Smooth muscle cell (in vitro differentiated cells): ENCODE measurements around the gene EIF2A. TPM values are rescaled to one million over a fixed set of nuclear protein-coding genes. Genes with fewer than 3 reads are reported as not detected.

Experiments used
- DNase-seq: peaks from one replicate; lab custom pipeline; 2025; ENCODE audit not compliant: unreplicated experiment; lab: John Stamatoyannopoulos, UW
- H2AFZ ChIP-seq: fragments of 200-600 bp; sonication (generic); 2 replicates; pipeline ENCODE4 v1.6.0; 2016; ENCODE audit warnings: antibody characterized with exemption, low read depth, mild to moderate bottlenecking
- H3F3A ChIP-seq: fragments of 200-600 bp; sonication (generic); 2 replicates; pipeline ENCODE4 v1.6.0; 2017; ENCODE audit warnings: antibody characterized with exemption, low read depth
- H3K27ac ChIP-seq: fragments of 200-600 bp; sonication (generic); 2 replicates; pipeline ENCODE4 v1.5.1; 2016; ENCODE audit warnings: low read depth, mild to moderate bottlenecking
- H3K27me3 ChIP-seq: fragments of 200-600 bp; sonication (generic); 2 replicates; pipeline ENCODE4 v1.6.1; 2016; ENCODE audit warnings: low read depth, mild to moderate bottlenecking
- H3K36me3 ChIP-seq: fragments of 200-600 bp; sonication (generic); 2 replicates; pipeline ENCODE4 v1.5.1; 2016; ENCODE audit warnings: low read depth
- H3K4me1 ChIP-seq: fragments of 200-600 bp; sonication (generic); 2 replicates; pipeline ENCODE4 v1.5.1; 2016; ENCODE audit warnings: low read depth
- H3K4me2 ChIP-seq: fragments of 200-600 bp; sonication (generic); 2 replicates; pipeline ENCODE4 v1.6.0; 2016; ENCODE audit warnings: mild to moderate bottlenecking
- H3K4me3 ChIP-seq: fragments of 200-600 bp; sonication (generic); 2 replicates; pipeline ENCODE4 v1.5.1; 2016; ENCODE audit warnings: mild to moderate bottlenecking
- H3K79me2 ChIP-seq: fragments of 200-600 bp; sonication (generic); 2 replicates; pipeline ENCODE4 v1.6.0; 2016; ENCODE audit warnings: low read depth, mild to moderate bottlenecking
- H3K9ac ChIP-seq: fragments of 200-600 bp; sonication (generic); 2 replicates; pipeline ENCODE4 v1.6.0; 2016; ENCODE audit warnings: low read depth
- H3K9me3 ChIP-seq: fragments of 200-600 bp; sonication (generic); replicated peaks from 2 replicates; pipeline ENCODE4 v1.5.1; 2016; ENCODE audit warnings: low read depth
- H4K20me1 ChIP-seq: fragments of 200-600 bp; sonication (generic); 2 replicates; pipeline ENCODE4 v1.6.0; 2016; ENCODE audit warnings: low read depth
- WGBS: methylation state at CpG from one replicate; pipeline ENCODE4 v1.1.7; 2016; ENCODE audit warnings: low lambda C conversion rate; 5-methylcytosine and 5-hydroxymethylcytosine counted together
- polyA plus RNA-seq: library from polyadenylated mRNA; unstranded; fragments of >200 nt; fragmentation: Nextera tagmentation; extraction: Ambion mirVana; gene quantifications from 2 replicates; pipeline ENCODE4 v1.2.1, GENCODE V29; 2016
- total RNA-seq: library from RNA; depleted of rRNA; stranded (reverse); fragments of >200 nt; gene quantifications from 2 replicates; pipeline ENCODE4 v1.2.3, GENCODE V29; 2014
- TF ChIP-seq, protein P1 (sequence below): fragments of 200-600 bp; sonication (generic); IDR thresholded peaks from 2 replicates; pipeline ENCODE4 v1.5.1; 2017; ENCODE audit warnings: borderline replicate concordance, mild to moderate bottlenecking, antibody characterized with exemption; ENCODE audit not compliant: insufficient read depth, poor library complexity, severe bottlenecking

EIF2A gene
- total and polyA plus RNA-seq, 2 experiments from 2014 or later, result 34.0 to 166 TPM

DNA sequence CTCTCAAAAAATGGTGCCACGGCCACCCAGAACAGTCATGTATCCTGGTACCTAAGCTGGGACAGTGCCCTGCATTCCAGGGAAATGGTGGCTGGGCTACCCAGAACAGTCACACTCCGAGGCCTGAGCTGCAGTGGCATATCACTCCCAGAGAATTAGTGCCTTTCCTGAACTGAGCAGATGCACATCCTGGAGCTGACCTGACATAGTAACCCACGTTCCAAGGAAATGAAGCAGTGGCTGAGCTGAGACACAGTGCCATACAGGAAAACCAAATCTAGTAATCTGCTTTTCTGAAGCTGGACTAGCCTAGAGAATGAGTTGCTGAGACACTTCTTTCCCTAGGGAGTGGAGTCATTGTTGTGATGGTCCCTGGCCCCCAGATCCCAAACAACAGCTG lies 42.1 kb upstream of the EIF2A start:
- 92% methylated on average over 3 of the region's 3 CpGs for WGBS
- Histone ChIP-seq H4K20me1 (no peaks in the 10 kb centered on the region), H2AFZ (no peak overlapping the region), H3K9me3 (no peaks in the 10 kb centered on the region), H3K4me3 (no peak overlapping the region), H3K9ac (no peak overlapping the region), H3K27me3 (no peaks in the 10 kb centered on the region), H3K36me3 (no peaks in the 10 kb centered on the region), H3K79me2 (no peaks in the 10 kb centered on the region), H3K4me2 (no peak overlapping the region), H3K4me1 (no peaks in the 10 kb centered on the region), H3F3A (no peaks in the 10 kb centered on the region), H3K27ac (no peak overlapping the region)
- DNase-seq, result no peak
- TF ChIP-seq, protein P1, sequence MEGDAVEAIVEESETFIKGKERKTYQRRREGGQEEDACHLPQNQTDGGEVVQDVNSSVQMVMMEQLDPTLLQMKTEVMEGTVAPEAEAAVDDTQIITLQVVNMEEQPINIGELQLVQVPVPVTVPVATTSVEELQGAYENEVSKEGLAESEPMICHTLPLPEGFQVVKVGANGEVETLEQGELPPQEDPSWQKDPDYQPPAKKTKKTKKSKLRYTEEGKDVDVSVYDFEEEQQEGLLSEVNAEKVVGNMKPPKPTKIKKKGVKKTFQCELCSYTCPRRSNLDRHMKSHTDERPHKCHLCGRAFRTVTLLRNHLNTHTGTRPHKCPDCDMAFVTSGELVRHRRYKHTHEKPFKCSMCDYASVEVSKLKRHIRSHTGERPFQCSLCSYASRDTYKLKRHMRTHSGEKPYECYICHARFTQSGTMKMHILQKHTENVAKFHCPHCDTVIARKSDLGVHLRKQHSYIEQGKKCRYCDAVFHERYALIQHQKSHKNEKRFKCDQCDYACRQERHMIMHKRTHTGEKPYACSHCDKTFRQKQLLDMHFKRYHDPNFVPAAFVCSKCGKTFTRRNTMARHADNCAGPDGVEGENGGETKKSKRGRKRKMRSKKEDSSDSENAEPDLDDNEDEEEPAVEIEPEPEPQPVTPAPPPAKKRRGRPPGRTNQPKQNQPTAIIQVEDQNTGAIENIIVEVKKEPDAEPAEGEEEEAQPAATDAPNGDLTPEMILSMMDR, result no peak

DNA sequence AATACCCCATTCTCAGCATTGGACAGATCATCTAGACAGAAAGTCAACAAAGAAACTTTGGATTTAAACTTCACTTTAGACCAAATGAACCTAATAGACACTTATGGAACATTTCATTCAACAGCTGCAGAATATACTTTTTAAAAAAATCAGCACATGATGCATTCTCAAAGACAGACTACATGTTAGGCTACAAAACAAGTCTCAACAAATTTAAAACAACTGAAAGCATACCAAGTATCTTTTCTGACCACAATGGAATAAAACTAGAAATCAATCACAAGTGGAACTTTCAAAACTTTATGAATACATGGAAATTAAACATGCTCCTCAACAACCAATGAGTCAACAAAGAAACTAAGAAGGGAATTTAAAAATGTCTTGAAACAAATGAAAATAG lies 38.2 kb upstream of the EIF2A start:
- Histone ChIP-seq H3K4me1 (no peaks in the 10 kb centered on the region), H2AFZ (no peak overlapping the region), H3K27ac (no peak overlapping the region), H3K79me2 (no peaks in the 10 kb centered on the region), H3K27me3 (no peaks in the 10 kb centered on the region), H3F3A (no peaks in the 10 kb centered on the region), H3K9ac (no peak overlapping the region), H3K36me3 (no peaks in the 10 kb centered on the region), H4K20me1 (no peaks in the 10 kb centered on the region), H3K4me2 (no peak overlapping the region), H3K9me3 (no peaks in the 10 kb centered on the region), H3K4me3 (no peak overlapping the region)
- TF ChIP-seq, protein P1, result no peak
- DNase-seq, result no peak

DNA sequence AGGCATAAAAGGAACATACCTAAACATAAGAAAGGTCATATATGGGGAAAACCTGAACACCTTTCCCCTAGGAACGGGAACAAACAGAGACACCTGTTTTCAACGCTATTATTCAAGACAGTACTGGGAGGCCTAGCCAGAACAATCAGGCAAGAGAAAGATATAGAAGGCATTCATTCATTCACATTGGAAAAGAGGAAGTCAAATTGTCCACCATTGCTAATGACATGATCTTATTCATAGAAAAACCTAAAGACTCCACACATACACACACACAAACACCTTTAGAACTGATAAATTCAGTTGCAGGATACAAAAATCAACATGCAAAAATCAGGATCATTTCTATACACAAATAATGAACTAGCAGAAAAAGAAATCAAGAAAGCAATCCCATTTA lies 36.8 kb upstream of the EIF2A start:
- Histone ChIP-seq H3K4me2 (no peak overlapping the region), H4K20me1 (no peaks in the 10 kb centered on the region), H3K9me3 (no peaks in the 10 kb centered on the region), H3K4me1 (no peaks in the 10 kb centered on the region), H3K79me2 (no peaks in the 10 kb centered on the region), H3K27ac (no peak overlapping the region), H3K27me3 (no peaks in the 10 kb centered on the region), H3K36me3 (no peaks in the 10 kb centered on the region), H2AFZ (no peak overlapping the region), H3F3A (no peaks in the 10 kb centered on the region), H3K4me3 (no peak overlapping the region), H3K9ac (no peak overlapping the region)
- TF ChIP-seq, protein P1, result no peak
- 90% methylated on average over 2 of the region's 2 CpGs for WGBS
- DNase-seq, result no peak

DNA sequence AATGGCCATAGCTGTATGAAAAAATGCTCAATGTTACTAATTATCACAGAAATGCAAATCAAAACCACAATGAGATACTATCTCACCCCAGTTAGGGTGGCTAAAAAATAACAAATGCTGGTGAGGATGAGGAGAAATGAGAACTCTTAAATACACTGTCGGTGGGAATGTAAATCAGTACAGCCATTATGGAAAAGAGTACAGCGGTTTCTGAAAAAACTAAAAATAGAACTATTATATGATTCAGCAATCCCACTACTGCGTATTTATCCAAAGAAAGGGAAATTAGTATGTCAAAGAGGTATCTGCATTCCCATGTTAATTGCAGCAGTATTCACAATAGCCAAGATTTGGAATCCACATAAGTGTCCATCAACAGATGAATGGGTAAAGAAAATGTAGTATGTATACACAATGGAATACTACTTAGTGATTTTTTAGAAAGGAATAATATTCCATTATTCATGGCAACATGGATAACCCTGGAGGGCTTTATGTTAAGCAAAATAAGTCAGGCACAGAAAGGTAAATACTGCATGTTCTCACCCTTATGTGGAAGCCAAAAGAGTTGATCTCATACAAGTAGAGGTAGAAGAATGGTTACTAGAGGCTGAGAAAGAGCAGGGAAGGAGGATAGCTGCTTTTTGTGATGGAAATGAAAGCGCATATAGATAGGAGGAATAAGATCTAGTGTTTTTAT lies 35.3 kb upstream of the EIF2A start:
- no peaks in the 10 kb centered on the region for H3K36me3 ChIP-seq

More for the DNA sequence above, 35.3 kb upstream of the EIF2A start:
- TF ChIP-seq, protein P1, result no peak
- 67% methylated on average over 4 of the region's 4 CpGs for WGBS
- no peaks in the 10 kb centered on the region for H3F3A ChIP-seq
- no peak overlapping the region for H3K4me2 ChIP-seq
- H3K79me2 ChIP-seq, result no peaks in the 10 kb centered on the region
- DNase-seq, result no peak
- no peak overlapping the region for H3K27ac ChIP-seq
- no peaks in the 10 kb centered on the region for H3K27me3 ChIP-seq
- H3K9me3 ChIP-seq, result no peaks in the 10 kb centered on the region
- H3K4me3 ChIP-seq, result no peak overlapping the region
- H4K20me1 ChIP-seq, result no peaks in the 10 kb centered on the region
- H3K9ac ChIP-seq, result no peak overlapping the region
- no peak overlapping the region for H2AFZ ChIP-seq
- H3K4me1 ChIP-seq, result no peaks in the 10 kb centered on the region
